Renal cortex interstitium (tissue), 11 donors: ENCODE data around the gene KRTCAP2. TPM values are rescaled to one million over a fixed set of nuclear protein-coding genes. Genes with fewer than 3 reads are reported as not detected.
"Not testable (repeated sequence)": the region's sequence is repeated elsewhere in the genome, so short reads cannot be mapped to it uniquely, and the experiment has no call there.

Experiments used
- DNase-seq, 11 donors: peaks; one replicate each; pipeline ENCODE4 v3.0.0-alpha.2; 2013; ENCODE audit warnings: low read depth in 9 of 11, low spot score in 4 of 11; ENCODE audit errors: extremely low read depth in 1 of 11
- polyA plus RNA-seq, 3 donors: library from polyadenylated mRNA; unstranded; fragments of 120-200 nt; gene quantifications; one replicate each; pipeline ENCODE4 v1.2.1, GENCODE V29; 2013; ENCODE audit not compliant: insufficient read length in 3 of 3

KRTCAP2 gene
- polyA plus RNA-seq, 3 donors, result 142 to 152 (median 147) TPM

DNA sequence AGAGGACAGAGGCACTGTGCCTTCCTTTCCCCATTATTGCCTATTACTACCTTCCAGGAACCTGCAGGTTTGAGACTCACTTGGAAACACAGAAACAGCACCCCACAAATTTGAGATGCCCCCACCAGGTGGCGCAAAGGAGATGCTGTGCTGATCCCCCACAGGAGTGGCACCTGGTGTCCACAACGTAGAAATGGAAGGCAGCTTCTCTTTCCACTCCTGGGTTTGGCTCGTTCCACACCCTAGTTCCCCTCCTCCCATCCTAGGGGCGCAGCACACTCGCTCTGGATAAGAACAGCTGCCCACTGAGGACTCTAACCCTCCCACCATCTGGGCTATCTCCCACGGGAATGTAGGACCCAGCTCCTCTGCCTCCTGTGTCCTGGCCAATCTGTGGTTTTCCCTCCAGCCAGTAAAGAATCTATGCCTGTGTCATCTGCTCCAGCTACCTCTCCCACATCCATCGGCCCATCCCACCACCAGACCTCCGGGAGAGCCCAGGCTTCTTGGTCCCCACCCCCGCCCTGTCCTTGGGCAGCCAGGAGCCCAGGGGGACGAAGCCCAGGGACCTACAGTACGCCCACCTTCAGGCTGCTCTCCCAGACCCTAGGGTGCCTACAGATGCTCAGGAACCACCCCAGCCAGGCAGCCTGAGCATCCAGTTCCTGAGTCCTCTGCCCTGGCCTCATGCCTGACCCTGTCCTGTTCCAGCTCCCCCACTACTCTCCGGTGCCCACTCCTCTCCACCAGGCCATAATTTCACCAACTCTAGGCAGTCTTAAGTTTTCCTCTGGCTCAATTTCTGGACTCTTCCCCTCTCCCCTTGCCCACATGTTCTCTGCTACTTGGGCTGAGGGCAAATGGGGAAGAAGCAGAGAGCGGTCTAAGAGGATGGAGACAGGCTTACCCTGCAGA, 34.0 kb upstream of the KRTCAP2 start:
- peak in 6 of 11 donors; percentile 64 to 78 (median 72) for DNase-seq

DNA sequence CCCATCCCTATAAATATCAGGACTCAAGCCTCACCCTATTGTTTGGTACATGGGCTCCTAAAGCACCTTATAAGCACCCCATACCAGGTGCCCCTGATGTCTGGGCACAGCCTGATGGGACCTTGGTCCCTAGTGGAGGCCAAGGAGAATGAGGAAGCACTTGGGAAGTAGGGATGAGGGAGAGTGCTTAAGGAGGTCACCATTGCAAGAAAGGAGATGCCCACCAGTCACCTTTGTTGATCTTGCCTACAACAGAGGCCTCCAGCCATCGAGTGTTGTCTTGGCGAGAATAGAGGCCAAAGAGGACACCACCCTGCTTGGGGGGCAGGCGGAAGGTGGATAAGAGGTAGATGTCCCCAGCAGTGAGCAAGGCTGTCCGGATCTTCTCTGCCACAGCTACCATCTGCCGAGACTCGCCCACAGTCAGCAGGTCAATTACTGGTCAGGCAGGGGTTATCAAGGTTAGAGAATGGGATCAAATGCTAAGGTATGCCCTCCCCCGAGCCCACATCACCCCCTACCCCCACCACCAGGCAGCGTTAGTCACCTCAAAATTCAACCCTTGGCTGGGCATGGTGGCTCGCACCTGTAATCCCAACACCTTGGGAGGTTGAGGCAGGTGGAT, 33.0 kb upstream of the KRTCAP2 start:
- DNase-seq, result no peak

DNA sequence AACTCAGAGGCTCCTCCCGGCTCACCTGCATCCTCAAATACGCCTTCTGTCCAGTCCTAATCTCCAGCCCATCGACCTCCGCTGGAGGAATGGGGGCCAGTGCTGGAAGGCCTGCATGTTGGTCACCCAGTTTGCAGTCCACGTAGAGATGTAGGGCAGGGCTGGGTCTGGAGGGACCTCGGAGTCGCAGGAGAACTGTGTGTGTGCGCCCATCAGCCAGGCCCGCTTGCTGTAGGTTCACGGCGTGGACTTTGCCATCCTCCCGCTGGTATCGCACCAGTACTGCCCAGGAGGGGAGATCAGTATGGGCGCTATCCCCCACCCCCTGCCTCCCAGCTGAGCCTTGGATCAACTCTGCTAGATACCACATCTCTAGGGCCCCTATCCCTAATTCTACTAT, 31.9 kb upstream of the KRTCAP2 start:
- DNase-seq, result no peak

DNA sequence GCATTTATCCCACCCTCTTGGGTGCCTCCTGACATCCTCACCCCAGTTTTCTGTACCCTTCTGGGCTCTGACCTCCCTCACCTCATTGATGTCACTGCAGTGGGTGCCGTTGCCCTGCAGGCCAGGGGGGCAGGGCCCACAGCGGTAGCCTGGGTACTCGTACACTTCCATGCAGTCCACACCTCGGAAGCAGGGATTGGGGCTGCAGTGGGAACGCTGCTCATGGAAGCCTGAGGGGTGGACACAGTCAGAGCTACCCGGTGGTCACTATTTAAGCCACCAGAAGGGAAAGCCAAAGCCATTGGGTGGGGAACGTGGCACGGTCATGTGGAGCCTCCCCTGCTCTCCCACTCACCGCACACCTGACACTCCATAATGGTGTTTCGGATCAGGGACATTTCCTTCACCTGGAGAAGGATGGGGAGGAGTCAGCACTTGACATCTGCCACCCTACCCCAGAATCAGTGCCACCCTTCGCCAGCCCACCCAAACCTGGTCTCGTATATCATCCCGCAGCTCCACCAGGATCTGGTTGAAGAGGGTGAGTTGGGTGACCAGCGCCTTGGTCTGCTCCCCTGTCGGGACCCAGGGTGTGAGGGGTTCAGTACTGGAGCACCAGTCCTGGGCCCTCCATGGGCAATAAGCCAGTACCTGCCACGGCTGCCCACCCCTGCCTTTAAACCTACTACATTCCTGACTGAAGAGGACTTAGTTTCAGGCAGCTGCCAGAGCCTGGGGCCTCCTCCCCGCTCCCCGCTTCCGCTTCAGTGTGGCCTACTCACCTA, 29.8 kb upstream of the KRTCAP2 start:
- no peak for DNase-seq

DNA sequence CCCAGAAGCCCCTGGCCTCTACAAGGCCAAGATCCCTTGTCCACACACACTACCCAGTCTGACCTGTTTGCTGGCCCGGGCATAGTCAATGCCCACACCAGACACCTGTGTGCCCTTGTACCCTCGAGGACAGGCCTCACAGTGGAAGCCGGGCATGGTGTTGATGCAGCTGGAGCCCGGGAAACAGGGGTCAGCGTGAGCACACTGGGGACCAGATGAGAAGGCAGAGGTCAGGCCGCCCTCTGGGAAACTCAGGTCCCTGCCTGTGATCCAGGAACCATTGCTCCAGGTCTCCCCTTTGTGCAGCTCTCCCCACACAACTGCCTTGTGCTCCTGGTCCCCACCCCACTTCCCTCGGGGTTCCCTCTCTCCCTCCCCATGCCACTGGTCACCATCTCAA, 29.1 kb upstream of the KRTCAP2 start:
- no peak for DNase-seq

DNA sequence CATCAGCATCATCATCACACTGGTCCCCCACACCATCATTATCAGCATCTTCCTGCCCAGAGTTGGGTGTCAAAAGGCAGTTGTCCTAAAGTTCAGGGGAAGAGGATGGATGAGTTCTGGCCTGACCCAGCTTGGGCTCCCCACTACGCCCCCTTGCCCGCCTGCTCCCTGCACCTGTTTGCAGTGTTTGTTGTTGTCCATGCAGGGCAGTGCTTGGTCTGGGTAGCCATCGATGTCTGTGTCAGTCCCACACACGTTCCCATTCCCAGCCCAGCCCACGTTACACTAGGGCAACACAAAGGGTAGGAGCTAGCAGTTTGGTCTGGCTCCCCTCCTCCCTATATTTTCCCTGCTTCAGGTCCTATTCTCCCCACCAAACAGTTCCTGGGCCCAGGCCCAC, 27.8 kb upstream of the KRTCAP2 start:
- no peak for DNase-seq

DNA sequence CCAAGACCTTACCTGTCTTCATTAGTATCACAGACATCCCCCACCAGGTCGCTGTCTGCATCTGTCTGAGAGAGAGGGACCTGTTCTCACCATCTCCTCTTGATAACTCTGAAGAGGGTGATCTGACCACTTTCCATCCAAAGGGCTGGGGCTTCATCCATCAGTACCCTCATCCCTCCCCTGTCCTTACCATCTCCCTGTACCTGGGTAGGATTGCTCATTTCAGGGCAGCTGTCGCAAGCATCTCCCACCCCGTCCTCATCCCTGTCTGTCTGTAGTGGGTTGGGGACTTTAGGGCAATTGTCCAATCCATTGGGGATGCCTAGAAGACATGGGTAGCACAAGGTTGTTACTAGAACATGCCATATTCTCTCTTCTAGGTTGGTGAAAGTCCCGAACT, 26.7 kb upstream of the KRTCAP2 start:
- DNase-seq, result no peak

DNA sequence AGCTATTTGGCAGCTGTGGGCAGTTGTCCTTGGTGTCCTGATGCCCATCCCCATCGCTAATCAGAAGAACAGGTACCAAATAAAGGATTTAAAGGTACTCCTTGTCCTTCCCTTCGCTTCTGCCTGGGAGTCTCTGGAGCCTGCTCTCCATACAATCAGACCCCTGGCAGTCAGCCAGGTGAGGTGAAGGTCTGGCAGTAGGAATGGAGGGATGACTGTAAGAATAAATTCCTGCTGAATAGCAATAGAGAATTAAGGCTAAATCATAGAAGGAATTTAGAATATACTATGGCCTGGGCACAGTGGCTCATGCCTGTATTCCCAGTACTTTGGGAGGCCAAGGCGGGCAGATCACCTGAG, 25.4 kb upstream of the KRTCAP2 start:
- DNase-seq, result no peak

DNA sequence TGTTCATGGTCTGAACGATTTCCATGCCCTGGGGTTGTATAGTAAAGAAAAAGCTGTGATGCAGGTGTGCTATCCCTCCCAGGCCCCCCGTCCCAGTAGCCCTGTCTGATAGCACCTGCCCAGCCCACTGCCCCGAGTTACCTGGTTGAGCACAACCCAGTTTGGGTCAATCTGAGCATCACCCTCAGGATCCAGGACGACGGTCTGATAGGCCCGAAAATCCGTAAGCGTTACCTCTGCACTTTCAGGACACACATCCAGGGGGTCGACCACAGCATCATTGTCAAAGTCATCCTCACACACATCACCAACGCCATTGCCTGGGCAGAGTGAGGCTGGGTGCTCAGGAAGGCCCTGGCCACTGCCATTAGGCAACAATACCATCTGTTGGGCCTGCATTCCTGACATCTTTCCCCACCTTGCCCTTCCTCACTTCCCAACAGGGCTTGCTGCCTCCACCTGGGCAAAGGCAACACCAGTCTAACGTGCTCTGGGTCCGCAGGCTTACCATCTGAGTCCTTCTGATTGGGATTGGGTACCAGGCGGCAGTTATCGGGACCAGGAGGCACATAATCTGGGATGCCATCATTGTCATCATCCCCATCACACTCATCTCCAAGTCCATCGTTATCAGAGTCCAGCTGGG, 24.9 kb upstream of the KRTCAP2 start:
- DNase-seq, result no peak

DNA sequence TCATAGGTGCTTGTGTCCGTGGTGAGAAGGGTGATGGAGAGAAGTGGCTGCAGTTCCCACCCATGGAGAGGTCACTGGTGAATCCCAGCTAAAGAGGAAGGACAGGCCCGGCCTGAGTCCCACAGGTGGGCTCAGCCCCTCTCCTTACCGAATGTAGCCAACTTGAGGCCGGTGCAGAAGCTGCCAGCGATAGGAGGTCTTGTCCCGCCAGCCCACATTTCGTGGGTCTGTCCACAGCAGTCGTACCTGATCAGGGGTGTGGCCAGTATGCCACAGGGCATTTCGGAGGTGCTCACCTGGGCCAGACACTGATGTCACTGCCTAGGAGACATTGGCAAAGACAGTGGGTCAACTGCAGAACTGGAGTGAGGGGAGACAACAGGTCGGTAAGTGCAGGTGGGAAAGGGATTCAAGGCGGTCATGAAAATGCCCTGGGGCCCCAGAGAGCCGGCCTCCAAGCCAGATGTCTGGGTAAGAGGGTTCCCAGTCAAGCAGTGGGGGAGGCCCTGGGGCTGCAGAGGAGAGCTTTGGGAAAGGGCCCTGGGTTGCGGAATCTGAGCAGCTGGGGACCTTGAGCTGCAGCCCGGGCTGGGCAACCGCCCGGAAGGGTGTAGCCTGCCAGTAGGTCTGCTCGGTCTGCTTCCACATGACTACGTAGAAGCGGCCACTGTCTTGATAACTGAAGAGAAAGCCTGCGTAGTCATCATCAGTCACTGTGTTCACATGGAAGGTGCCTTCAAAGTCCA, 24.0 kb upstream of the KRTCAP2 start:
- no peak for DNase-seq

DNA sequence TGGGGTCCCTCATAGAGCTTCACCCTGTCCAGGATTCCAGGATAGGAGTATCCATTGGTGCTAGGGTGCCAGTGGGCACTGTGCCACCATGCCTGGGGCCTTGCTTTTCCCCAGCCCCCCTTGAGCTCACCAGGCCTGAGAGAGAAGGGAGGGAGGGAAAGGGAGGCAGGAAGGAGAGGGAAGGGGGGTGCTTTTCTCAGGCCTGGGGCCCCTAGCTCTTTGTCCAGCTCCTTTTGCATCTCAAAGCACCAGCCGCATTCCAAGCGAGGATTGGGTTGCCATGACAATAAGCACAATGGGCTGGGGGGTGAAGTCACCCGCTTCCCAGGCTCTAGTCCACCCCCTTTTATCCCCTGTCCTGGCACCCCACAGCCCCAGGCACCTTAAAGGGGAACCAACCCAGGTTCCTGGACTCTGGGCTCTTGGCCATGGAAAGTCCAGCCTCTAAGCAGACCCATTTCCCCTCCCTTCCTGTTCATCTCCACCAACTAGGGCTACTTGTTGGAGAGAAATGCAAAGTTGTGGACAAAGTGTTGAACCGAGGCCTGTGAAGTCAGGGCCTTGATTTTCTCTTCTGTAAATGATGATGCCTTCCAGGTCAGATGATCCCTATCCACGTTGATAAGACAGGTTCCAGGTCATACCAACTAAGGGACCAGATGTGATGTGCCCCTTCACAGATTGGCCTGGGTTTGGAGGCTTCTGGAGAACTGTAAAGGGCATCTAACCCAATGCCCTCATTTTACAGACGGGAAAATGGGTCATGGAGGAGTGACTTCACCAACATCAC, 23.2 kb upstream of the KRTCAP2 start:
- DNase-seq, result no peak

DNA sequence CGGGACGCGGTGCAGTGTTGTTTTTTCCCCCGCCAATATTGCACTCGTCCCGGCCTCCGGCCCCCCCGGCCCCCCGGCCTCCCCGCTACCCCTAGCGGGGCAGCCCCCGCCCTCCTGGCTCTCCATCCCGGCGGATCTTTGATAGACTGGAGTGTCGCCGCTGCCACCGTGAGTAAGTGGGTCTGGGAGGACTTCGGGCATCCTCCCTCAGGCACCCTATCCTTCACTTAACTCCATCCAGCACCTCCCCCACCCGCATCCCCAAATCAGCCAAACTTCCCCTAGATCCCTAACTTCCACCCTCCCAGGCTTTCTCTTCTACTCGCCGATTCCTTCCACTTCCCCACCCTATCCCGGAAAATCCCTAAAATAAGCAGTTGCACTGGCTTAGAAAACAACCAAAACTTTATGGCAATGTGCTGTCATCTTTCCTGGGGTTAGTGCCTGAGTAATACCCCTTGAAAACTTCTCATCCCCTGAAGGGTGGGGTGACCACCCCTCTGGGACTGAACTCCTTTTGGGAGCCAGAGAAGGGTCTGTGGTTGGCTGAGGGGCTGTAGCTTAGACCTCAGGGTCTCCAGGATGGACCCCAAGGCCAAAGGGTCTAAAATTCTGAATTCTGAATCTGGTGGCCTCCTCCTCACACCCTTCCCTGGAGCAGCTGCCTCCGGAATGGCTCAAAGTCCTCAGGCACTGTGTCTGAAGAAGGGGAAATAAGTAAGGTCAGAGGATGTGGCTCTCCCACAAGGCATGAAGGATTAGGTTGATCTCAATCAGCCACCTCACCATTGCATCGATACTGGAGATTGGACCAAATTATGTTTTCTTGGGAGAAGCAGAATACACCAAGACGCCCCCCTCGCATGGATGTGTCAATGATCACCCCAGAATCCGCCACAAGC, 22.3 kb upstream of the KRTCAP2 start:
- no peak for DNase-seq

DNA sequence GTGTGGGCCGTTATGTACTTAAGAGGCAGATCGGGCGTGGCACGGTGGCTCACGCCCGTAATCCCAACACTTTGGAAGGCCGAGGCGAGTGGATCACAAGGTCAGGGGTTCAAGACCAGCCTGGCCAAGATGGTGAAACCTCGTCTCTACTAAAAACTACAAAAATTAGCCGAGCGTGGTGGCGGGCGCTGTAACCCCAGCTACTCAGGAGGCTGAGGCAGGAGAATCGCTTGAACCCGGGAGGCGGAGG, 20.8 kb upstream of the KRTCAP2 start:
- DNase-seq, result not testable (repeated sequence)

DNA sequence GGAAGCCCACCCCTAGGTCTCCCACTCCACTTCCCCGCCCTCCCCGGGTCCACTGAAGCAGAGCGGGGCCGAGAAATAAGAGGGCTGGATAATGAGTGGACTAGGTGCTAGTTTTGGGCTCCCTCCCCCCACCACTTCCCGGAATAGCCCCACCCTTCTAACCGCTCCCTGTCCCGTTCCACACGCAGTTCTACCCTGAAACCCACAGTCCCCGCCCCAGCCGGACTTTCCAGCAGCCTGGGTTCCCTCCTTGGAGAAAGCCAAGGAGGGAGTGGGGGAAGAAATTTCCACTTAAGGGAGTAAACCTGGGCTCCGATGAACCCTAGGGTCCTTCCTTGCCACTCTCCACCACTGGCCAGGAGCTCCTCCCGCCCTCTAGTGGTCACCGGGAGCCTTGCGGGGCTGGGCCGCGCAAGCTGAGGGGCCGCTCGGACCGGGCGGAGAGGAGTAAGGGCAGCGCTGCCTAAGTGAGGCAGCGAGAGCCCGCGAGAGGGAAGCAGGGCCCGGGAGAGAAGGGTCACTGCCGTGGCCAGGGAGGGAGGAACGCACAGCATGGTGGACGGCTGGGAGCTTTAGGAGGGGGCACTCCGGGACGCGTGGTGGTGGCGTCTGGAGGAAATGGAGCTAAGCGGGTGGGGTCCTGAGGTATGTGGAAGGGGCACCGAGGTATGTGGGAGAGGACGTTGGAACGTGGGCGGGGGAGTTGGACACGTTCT, 20.3 kb upstream of the KRTCAP2 start:
- peak in 5 of 11 donors; percentile 82 to 90 (median 88) for DNase-seq

DNA sequence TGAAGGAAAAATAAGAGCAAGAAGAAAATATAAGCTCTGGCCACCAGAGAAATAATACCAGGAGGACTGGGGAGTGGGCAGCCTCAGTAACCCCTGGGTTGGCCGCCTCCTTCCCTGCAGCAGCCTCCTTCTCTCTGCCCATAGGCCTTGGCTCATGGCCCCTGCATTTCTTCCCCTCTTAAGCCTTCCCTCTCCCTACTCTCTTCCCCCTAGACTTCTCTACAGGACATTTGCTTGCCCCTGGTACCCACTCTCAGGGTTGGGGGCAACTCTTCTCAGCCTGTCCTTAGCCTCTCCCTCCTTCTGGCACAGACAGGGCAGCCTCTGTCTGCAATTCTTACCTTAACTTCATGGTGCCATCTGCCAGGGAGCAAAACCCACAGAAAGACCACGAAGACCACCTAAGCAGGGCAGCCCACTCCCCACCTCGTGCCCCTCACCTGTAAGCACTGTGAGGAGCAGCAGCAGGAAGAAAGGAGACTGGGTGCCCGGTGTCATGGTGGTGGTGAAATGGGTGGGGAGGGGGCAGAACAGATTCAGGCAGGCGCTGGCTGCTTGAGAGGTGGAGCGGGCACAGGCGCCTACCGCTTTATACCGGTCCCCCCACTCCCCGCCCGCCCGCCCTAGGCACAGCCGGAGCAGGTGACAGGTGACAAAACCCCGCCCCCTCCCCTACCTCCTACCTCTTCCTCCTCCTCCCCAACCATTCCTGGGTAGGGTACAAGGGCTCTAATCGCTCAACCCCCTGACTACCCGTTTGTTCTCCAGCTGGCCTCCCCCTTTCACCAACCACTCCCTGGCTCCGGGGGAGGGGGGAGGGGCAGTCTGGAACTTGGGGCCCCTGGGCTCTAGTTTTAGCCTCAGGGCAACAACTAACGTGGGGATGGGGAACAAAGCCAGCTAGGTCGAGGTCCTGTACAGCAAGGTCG, 19.5 kb upstream of the KRTCAP2 start:
- peak in 1 of 11 donors; percentile 56 for DNase-seq

DNA sequence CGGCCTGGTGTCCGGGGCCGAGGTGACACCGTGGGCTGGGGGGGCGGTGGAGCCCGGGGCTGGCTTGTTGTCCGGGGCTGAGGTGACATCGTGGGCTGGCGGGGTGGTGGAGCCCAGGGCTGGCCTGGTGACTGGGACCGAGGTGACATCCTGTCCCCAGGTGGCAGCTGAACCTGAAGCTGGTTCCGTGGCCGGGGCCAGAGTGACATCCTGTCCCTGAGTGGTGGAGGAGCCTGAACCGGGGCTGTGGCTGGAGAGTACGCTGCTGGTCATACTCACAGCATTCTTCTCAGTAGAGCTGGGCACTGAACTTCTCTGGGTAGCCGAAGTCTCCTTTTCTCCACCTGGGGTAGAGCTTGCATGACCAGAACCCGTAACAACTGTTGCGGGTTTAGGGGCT, 18.8 kb upstream of the KRTCAP2 start:
- DNase-seq, result no peak
